HepG2 (cell line): Measurements from ENCODE around the gene SGCE. TPM values are rescaled to one million over a fixed set of nuclear protein-coding genes. Genes with fewer than 3 reads are reported as not detected.

Experiments
- DNMT3B ChIP-seq: conservative IDR thresholded peaks from 2 replicates; pipeline ENCODE4 v1.6.1; 2016; ENCODE audit warnings: missing biosample characterization, control low read depth
- KLF6 ChIP-seq: IDR thresholded peaks from 2 replicates; pipeline ENCODE4 v1.8.0; 2016; ENCODE audit warnings: missing biosample characterization, missing genetic modification reagents
- SIX4 ChIP-seq: sonication (generic); formaldehyde crosslinking; IDR thresholded peaks from 2 replicates; pipeline ENCODE4 v1.4.0; 2020; ENCODE audit warnings: missing genetic modification reagents
- ZBTB21 ChIP-seq: sonication (generic); formaldehyde crosslinking; IDR thresholded peaks from 2 replicates; pipeline ENCODE4 v1.4.0; 2020; ENCODE audit warnings: missing genetic modification reagents
- ZNF224 ChIP-seq: sonication (generic); formaldehyde crosslinking; IDR thresholded peaks from 2 replicates; pipeline ENCODE4 v1.5.0; 2020; ENCODE audit warnings: mild to moderate bottlenecking, missing genetic modification reagents
- ZNF251 ChIP-seq: sonication (generic); formaldehyde crosslinking; IDR thresholded peaks from 2 replicates; pipeline ENCODE4 v1.9.0; 2021; ENCODE audit warnings: mild to moderate bottlenecking, missing genetic modification reagents
- polyA plus RNA-seq, 8 experiments: library from polyadenylated mRNA; depleted of rRNA in 3 of 8; stranded (reverse) in 7 of 8; unstranded in 1 of 8; fragments of >200 nt; fragmentation: Illumina TruSeq in 4 of 8; extraction: Trizol in 4 of 8; gene quantifications; 2 replicates each; pipeline versions ENCODE4 v1.2.1 to v1.2.3, GENCODE V29; 2011 to 2016; ENCODE audit warnings: low read depth in 4 of 8, missing spikeins in 1 of 8, mixed read lengths in 1 of 8; ENCODE audit not compliant: insufficient read depth in 1 of 8
- total RNA-seq, 5 experiments: library from RNA; depleted of rRNA; stranded (reverse); fragments of >200 nt; fragmentation: Illumina TruSeq; extraction: Trizol; gene quantifications; 2 replicates each; pipeline ENCODE4 v1.2.3, GENCODE V29; 2016; ENCODE audit warnings: low read depth in 1 of 5
- TF ChIP-seq, protein P1 (sequence below): sonication (generic); formaldehyde crosslinking; IDR thresholded peaks from 2 replicates; pipeline ENCODE4 v1.9.0; 2022; ENCODE audit warnings: missing genetic modification reagents, mild to moderate bottlenecking, borderline replicate concordance
- TF ChIP-seq, protein P2 (sequence below): sonication (generic); formaldehyde crosslinking; IDR thresholded peaks from 2 replicates; pipeline ENCODE4 v1.5.1; 2020; ENCODE audit warnings: mild to moderate bottlenecking, missing genetic modification reagents, borderline replicate concordance
- TF ChIP-seq, protein P3 (sequence below): sonication (generic); formaldehyde crosslinking; IDR thresholded peaks from 2 replicates; pipeline ENCODE4 v1.5.0; 2020; ENCODE audit warnings: mild to moderate bottlenecking, missing genetic modification reagents, moderate library complexity
- TF ChIP-seq, protein P4 (sequence below): IDR thresholded peaks from 2 replicates; pipeline ENCODE4 v1.4.0; 2020; ENCODE audit warnings: mild to moderate bottlenecking, missing genetic modification reagents
- TF ChIP-seq, protein P5 (sequence below): sonication (generic); formaldehyde crosslinking; IDR thresholded peaks from 2 replicates; pipeline ENCODE4 v1.4.0; 2020; ENCODE audit warnings: low read depth, missing genetic modification reagents

Gene SGCE
- total and polyA plus RNA-seq, 2 of the 13 experiments (the other 11 are each of a cell fraction or from before 2014, with no cell fraction given) = 52.3 to 71.1 TPM

DNA sequence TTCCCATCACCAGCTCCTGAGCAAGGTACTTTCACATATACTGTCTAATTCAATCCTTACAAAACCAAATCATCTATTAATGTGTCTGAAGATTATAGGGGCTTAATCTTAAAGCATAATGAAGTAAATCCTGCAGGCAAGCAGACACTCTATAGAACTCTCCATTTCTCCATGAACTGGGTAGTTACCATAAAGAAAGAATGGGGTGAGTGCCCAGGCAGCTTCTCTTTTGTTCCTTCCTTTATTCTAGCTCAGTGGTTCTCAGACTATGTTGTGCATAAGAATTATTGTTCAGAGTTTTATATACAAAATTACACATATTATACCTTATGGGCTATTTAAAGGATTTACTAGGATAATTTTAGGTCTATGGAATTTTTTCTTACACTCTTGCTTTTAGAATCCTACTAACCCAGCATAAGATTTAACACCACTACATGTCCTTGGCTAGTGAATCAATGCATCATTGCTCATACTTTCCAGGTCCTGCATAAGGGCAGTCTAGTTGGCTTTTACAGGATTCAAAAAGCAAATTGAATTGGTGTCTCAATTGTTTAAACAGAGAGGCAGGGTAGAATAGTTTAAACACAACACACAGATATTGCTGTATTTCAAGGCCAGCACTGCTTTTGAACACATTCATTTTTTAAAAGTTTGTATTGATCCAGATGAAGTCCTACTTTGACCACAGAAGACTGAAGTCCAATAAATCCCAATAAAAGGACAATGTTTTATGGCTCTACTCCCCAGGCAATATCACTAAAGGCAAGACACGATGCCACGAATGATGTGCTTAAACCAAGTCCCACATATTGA, 12.9 kb downstream of the SGCE start (continued):
- TF ChIP-seq, protein P1, sequence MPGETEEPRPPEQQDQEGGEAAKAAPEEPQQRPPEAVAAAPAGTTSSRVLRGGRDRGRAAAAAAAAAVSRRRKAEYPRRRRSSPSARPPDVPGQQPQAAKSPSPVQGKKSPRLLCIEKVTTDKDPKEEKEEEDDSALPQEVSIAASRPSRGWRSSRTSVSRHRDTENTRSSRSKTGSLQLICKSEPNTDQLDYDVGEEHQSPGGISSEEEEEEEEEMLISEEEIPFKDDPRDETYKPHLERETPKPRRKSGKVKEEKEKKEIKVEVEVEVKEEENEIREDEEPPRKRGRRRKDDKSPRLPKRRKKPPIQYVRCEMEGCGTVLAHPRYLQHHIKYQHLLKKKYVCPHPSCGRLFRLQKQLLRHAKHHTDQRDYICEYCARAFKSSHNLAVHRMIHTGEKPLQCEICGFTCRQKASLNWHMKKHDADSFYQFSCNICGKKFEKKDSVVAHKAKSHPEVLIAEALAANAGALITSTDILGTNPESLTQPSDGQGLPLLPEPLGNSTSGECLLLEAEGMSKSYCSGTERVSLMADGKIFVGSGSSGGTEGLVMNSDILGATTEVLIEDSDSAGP (CRISPR knock-in tag) = no peak
- TF ChIP-seq, protein P2, sequence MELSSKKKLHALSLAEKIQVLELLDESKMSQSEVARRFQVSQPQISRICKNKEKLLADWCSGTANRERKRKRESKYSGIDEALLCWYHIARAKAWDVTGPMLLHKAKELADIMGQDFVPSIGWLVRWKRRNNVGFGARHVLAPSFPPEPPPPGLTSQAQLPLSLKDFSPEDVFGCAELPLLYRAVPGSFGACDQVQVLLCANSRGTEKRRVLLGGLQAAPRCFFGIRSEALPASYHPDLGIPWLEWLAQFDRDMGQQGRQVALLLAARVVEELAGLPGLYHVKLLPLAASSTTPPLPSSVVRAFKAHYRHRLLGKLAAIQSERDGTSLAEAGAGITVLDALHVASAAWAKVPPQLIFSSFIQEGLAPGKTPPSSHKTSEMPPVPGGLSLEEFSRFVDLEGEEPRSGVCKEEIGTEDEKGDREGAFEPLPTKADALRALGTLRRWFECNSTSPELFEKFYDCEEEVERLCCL (CRISPR knock-in tag) = no peak
- TF ChIP-seq KLF6 (CRISPR knock-in tag) (0 out of 2 replicates have a peak, but pooled peaks have one; percentile 46), ZNF251 (CRISPR knock-in tag) (no peak), ZNF224 (no peak), SIX4 (CRISPR knock-in tag) (peak; percentile 36; the same call in 1 of the 2 replicates), ZBTB21 (no peak), DNMT3B (CRISPR knock-in tag) (no peak)
- TF ChIP-seq, protein P3, sequence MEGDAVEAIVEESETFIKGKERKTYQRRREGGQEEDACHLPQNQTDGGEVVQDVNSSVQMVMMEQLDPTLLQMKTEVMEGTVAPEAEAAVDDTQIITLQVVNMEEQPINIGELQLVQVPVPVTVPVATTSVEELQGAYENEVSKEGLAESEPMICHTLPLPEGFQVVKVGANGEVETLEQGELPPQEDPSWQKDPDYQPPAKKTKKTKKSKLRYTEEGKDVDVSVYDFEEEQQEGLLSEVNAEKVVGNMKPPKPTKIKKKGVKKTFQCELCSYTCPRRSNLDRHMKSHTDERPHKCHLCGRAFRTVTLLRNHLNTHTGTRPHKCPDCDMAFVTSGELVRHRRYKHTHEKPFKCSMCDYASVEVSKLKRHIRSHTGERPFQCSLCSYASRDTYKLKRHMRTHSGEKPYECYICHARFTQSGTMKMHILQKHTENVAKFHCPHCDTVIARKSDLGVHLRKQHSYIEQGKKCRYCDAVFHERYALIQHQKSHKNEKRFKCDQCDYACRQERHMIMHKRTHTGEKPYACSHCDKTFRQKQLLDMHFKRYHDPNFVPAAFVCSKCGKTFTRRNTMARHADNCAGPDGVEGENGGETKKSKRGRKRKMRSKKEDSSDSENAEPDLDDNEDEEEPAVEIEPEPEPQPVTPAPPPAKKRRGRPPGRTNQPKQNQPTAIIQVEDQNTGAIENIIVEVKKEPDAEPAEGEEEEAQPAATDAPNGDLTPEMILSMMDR = no peak
- TF ChIP-seq, protein P4, sequence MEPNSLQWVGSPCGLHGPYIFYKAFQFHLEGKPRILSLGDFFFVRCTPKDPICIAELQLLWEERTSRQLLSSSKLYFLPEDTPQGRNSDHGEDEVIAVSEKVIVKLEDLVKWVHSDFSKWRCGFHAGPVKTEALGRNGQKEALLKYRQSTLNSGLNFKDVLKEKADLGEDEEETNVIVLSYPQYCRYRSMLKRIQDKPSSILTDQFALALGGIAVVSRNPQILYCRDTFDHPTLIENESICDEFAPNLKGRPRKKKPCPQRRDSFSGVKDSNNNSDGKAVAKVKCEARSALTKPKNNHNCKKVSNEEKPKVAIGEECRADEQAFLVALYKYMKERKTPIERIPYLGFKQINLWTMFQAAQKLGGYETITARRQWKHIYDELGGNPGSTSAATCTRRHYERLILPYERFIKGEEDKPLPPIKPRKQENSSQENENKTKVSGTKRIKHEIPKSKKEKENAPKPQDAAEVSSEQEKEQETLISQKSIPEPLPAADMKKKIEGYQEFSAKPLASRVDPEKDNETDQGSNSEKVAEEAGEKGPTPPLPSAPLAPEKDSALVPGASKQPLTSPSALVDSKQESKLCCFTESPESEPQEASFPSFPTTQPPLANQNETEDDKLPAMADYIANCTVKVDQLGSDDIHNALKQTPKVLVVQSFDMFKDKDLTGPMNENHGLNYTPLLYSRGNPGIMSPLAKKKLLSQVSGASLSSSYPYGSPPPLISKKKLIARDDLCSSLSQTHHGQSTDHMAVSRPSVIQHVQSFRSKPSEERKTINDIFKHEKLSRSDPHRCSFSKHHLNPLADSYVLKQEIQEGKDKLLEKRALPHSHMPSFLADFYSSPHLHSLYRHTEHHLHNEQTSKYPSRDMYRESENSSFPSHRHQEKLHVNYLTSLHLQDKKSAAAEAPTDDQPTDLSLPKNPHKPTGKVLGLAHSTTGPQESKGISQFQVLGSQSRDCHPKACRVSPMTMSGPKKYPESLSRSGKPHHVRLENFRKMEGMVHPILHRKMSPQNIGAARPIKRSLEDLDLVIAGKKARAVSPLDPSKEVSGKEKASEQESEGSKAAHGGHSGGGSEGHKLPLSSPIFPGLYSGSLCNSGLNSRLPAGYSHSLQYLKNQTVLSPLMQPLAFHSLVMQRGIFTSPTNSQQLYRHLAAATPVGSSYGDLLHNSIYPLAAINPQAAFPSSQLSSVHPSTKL (CRISPR knock-in tag) = peak; percentile 100
- TF ChIP-seq, protein P5, sequence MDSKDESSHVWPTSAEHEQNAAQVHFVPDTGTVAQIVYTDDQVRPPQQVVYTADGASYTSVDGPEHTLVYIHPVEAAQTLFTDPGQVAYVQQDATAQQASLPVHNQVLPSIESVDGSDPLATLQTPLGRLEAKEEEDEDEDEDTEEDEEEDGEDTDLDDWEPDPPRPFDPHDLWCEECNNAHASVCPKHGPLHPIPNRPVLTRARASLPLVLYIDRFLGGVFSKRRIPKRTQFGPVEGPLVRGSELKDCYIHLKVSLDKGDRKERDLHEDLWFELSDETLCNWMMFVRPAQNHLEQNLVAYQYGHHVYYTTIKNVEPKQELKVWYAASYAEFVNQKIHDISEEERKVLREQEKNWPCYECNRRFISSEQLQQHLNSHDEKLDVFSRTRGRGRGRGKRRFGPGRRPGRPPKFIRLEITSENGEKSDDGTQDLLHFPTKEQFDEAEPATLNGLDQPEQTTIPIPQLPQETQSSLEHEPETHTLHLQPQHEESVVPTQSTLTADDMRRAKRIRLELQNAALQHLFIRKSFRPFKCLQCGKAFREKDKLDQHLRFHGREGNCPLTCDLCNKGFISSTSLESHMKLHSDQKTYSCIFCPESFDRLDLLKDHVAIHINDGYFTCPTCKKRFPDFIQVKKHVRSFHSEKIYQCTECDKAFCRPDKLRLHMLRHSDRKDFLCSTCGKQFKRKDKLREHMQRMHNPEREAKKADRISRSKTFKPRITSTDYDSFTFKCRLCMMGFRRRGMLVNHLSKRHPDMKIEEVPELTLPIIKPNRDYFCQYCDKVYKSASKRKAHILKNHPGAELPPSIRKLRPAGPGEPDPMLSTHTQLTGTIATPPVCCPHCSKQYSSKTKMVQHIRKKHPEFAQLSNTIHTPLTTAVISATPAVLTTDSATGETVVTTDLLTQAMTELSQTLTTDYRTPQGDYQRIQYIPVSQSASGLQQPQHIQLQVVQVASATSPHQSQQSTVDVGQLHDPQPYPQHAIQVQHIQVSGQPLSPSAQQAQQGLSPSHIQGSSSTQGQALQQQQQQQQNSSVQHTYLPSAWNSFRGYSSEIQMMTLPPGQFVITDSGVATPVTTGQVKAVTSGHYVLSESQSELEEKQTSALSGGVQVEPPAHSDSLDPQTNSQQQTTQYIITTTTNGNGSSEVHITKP (CRISPR knock-in tag) = no peak
